SKM-1 treated with dmso at 0.1 percent for 144 hours (cell line): ENCODE measurements around the gene PHF23.

ENCODE experiments used
- DNase-seq: peaks from one replicate; lab custom pipeline; 2025; ENCODE audit not compliant: unreplicated experiment; lab: John Stamatoyannopoulos, UW

Gene PHF23

GRCh38 chr17:7239091-7240027 lies at the start of gene PHF23:
Gene PHF23 (minus strand): TSS chr17:7239457. CDS start chr17:7239279, 178 bp downstream.
- peak; percentile 86 for DNase-seq

- DNase-seq: no peak
Observed at GRCh38 chr17:7285679-7286078, 46.4 kb upstream of the PHF23 start.

- no peak for DNase-seq
Observed at GRCh38 chr17:7284911-7285310, 45.7 kb upstream of the PHF23 start.

- DNase-seq: no peak
Observed at GRCh38 chr17:7283471-7284216, 44.4 kb upstream of the PHF23 start.

GRCh38 chr17:7282752-7283321 lies 43.6 kb upstream of the PHF23 start:
- DNase-seq: no peak

GRCh38 chr17:7281953-7282751 lies 42.9 kb upstream of the PHF23 start:
- no peak for DNase-seq

GRCh38 chr17:7281074-7281952 lies 42.1 kb upstream of the PHF23 start, which contains the start of gene SLC2A4:
Gene SLC2A4 (plus strand): TSS chr17:7281718. CDS start chr17:7281935, 217 bp downstream.
- DNase-seq: peak; percentile 65

GRCh38 chr17:7280519-7281073 lies 41.3 kb upstream of the PHF23 start:
- peak; percentile 37 for DNase-seq

- no peak for DNase-seq
Observed at GRCh38 chr17:7279448-7279847, 40.2 kb upstream of the PHF23 start.

GRCh38 chr17:7266784-7267183 lies 27.5 kb upstream of the PHF23 start:
- DNase-seq: no peak

- DNase-seq: no peak
Observed at GRCh38 chr17:7263801-7264078, 24.5 kb upstream of the PHF23 start.

- no peak for DNase-seq
Observed at GRCh38 chr17:7262935-7263800, 23.9 kb upstream of the PHF23 start.

- DNase-seq: no peak
Observed at GRCh38 chr17:7262192-7262934, 23.1 kb upstream of the PHF23 start, which contains the start of gene CLDN7. Gene CLDN7 (minus strand): TSS chr17:7262478. CDS start chr17:7262043, 435 bp downstream.

- no peak for DNase-seq
Observed at GRCh38 chr17:7261379-7262191, 22.3 kb upstream of the PHF23 start.

GRCh38 chr17:7260651-7261378 lies 21.6 kb upstream of the PHF23 start:
- no peak for DNase-seq

GRCh38 chr17:7260151-7260550 lies 20.9 kb upstream of the PHF23 start:
- DNase-seq: no peak

- DNase-seq: no peak
Observed at GRCh38 chr17:7259555-7259889, 20.3 kb upstream of the PHF23 start.
